NCI-H524 treated with DMSO at 0.1 percent for 48 hours (cell line): ENCODE measurements around the gene GPR183.

ENCODE experiments used
- DNase-seq: peaks from one replicate; lab custom pipeline; 2025; lab: John Stamatoyannopoulos, UW

Gene GPR183, protein sequence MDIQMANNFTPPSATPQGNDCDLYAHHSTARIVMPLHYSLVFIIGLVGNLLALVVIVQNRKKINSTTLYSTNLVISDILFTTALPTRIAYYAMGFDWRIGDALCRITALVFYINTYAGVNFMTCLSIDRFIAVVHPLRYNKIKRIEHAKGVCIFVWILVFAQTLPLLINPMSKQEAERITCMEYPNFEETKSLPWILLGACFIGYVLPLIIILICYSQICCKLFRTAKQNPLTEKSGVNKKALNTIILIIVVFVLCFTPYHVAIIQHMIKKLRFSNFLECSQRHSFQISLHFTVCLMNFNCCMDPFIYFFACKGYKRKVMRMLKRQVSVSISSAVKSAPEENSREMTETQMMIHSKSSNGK

GRCh38 chr13:99307247-99307646, at the start of gene GPR183:
TSS of gene GPR183 (minus strand) at chr13:99307399. CDS start at chr13:99296145, 11,254 bp downstream.
- no peak for DNase-seq

DNA sequence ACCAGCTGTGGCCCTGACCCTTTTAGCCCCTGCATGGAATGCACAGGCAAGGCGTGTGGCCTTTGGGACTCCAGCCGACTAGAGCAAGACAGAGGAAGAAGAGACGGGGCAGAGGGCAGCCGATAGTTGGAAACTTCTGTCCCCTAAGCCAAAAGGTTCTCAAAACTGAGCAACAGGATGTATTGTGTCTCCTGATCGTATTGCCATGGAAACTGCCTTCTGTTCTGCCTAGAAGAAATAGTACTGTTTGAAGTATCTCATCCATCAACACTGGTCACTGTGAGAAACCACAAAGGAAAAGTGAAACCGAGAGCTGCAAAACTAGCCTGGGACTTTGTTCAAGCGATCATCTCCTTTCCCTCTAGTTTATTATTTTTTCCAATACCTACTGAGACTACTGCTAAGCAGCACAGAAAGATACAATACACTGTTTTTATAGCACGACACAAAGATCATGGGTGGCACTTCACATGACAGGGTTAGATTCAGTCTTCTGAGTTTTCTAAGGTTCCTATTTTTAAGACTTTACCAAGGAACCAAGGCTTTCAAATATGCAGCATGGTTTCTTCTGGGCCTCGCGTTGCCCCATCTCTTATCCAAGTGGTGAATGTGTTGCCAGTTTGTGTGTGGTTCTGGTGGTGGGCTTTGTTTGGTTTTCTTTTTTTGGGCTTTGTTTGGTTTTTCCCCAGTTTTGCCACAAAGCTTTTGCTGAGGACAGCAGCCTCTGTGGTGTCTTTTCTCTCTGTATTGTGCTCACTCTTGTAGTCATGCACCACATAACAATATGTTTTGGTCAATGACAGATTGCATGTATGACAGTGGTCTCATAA, 49.3 kb upstream of the GPR183 start:
- no peak for DNase-seq

- DNase-seq: no peak
Measured at GRCh38 chr13:99356012-99356261, 48.7 kb upstream of the GPR183 start.

- DNase-seq: no peak
Measured at GRCh38 chr13:99355267-99356011, 48.2 kb upstream of the GPR183 start.

GRCh38 chr13:99354371-99354951, 47.3 kb upstream of the GPR183 start:
- no peak for DNase-seq

DNA sequence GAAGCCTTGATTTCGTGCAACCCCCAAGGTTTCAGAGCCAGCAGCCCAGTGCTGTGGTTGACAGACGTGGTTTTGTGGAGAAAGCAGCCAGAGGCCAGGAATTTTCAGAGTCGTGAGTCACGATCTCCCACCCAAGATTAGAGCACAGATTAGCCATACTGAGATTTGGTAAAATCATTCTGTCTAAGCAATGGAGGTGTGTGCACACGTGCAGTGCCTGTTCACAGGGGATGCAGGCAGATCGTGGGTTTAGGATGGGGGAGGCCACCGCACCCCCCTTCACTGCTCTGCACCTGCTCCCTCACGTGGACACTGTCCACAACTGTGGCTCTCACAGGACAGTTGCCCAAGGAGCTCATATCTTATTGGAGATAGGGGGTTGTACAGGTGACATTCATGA, 46.6 kb upstream of the GPR183 start:
- DNase-seq: no peak

GRCh38 chr13:99353246-99353600, 46.0 kb upstream of the GPR183 start:
- no peak for DNase-seq

- no peak for DNase-seq
Measured at GRCh38 chr13:99352351-99353245, 45.4 kb upstream of the GPR183 start.

GRCh38 chr13:99351772-99352171, 44.6 kb upstream of the GPR183 start:
- DNase-seq: no peak

GRCh38 chr13:99350191-99350590, 43.0 kb upstream of the GPR183 start:
- DNase-seq: no peak

DNA sequence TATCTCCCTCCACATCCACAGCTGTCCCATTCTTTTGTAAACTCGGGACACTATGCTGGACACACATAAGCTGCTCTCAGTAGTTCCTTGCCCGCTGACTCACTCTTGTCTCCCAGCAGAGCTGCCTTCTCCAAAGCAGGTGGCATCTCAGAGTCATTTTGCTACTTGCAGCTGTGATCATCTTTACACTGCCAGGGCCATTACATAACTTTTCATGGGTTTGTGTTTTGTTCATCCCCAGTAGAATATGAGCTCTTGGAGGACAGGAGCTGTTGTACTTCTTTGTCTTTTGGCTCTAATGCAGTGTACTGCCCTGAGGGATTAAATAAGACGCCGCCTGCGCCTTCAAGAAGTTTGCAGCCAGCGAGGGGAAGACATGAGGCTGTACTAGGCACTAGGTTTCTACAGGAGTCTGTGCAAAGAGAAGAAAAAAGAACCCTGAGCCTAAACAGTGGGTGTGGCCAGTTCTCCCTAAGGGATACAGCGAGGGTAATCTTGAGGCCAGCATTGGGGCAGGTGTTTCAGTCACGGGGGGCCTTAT, 40.8 kb upstream of the GPR183 start:
- no peak for DNase-seq

GRCh38 chr13:99347335-99347878, 40.2 kb upstream of the GPR183 start:
- no peak for DNase-seq

DNA sequence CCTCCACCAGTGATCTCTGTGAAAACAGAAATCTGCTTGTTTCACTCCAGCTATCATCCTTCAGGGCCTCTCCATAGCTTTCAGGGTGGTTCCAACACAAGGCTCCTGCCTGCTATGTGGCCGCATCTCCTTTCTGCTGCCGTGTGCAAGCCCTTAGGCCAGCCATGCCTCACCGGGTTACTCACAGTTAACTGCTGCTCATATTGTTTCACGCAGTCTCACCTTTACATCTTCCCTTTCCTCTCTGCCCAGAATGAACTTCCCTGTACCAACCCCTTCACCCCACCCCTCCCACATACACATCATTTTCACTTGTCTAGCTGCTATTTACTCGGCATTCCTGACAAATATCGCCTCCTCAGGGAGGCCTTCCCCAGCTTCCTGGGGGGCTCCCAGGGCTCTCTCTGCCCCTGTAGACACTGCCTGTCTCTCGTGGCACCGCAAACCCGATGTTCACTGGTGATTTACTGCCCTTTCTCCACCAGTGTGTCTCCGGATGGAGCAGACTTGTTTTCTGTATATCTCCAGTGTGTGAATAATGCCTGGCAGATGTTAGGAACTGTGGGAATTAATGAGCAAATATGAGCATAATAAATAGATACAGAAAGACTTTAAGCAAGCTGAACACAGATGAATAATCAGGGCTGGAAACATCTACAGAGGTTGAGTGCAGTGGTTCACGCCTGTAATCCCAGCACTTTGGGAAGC, 39.3 kb upstream of the GPR183 start:
- no peak for DNase-seq

- no peak for DNase-seq
Measured at GRCh38 chr13:99345345-99345744, 38.1 kb upstream of the GPR183 start.

- no peak for DNase-seq
Measured at GRCh38 chr13:99344610-99345208, 37.5 kb upstream of the GPR183 start.

- no peak for DNase-seq
Measured at GRCh38 chr13:99342723-99343315, 35.6 kb upstream of the GPR183 start.

DNA sequence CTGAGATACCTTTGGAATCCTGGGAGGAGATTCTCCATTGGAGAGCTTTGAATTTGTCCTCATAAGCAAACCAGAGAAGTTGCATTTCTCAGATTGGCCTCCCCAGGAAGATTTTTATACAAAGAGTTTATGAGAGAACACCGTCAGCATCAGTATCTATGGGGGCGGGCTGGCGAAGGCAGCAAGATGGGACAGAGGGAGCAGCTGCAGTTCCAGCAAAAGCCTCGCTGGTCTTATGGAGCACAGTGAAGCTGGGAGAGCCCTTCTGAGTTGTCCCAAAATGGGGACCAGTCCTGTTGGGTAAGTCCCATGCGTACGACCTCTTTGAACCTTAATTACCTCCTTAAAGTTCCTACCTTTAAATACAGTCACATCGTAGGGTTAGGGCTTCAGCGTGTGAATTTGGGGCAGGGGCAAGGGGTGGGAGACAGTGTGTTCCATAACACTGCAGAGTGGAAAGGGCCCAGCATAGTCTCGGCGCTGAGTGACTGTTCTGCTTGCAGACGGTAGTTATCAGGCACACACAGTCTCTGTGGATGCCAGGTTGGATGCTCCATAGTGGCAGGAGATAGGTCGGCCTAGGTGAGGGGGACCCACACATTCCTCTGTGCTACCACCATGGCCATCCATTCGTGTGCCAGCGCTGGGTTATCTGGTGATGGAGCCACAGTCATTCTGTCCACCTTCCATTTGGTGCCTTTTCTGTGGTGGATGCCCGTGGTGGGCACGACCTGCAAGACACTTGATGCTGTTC, 34.9 kb upstream of the GPR183 start:
- no peak for DNase-seq

- DNase-seq: no peak
Measured at GRCh38 chr13:99340638-99341037, 33.4 kb upstream of the GPR183 start.
